G401 (cell line): Measurements from ENCODE around the gene FRMPD1. TPM values are rescaled to one million over a fixed set of nuclear protein-coding genes. Genes with fewer than 3 reads are reported as not detected.
"Not testable (repeated sequence)": the region's sequence is repeated elsewhere in the genome, so short reads cannot be mapped to it uniquely, and the experiment has no call there.

Experiments used
- DNase-seq: peaks from one replicate; pipeline ENCODE4 v3.0.0-alpha.2; 2015; ENCODE audit warnings: low spot score
- in situ Hi-C: cut with HindIII; loops from 2 replicates; pipeline ENCODE4 v1.10.0; 2016; ENCODE audit warnings: low sequenced_read_pairs, mixed read lengths
- total RNA-seq: library from RNA; depleted of rRNA; stranded (reverse); fragments of >200 nt; shearing (Covaris generic); gene quantifications from 2 replicates; pipeline ENCODE4 v1.2.3, GENCODE V29; 2014

The FRMPD1 gene
- total RNA-seq, 1 experiment from 2014 or later: not detected

DNA sequence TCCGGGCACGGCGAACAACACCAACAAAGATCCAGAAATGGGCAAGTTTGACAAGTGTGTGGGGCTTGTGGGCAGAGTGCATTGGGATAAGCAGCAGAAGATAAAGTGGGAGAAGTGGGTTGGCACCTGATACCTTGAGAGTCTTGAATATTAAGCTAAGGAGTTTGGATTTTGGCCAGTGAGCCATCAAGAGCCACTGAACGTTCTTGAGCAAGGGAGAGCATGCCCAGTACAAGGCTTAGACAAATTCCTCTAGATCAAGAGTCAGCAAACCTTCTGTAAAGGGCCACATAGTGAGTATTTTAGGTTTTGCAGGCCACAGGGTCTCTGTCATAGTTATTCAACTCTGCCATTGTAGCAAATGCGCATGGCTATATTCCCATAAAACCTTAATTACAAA, 76.3 kb downstream of the FRMPD1 start:
- in situ Hi-C loops: no loop called here
- DNase-seq: no peak

DNA sequence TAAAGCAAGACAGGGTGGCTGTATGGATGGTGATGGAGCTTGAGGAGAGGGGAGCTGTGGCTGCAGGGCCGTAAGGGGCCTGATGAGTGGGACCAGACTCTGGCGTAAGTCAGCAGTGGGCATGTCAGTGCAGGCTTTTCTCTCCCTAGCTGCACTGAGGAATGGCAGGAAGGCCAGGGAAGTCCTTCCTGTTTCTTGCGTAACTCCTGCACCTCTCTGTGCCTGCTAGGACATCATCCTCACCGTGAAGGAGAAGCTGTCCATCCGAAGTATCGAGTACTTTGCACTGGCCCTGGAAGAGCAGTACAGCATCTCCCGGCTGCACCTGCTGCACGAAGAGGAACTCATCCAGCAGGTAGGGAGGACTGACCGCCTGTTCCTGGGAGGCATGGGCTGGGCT, 78.7 kb downstream of the FRMPD1 start:
- in situ Hi-C loops: no loop called here
- no peak for DNase-seq

DNA sequence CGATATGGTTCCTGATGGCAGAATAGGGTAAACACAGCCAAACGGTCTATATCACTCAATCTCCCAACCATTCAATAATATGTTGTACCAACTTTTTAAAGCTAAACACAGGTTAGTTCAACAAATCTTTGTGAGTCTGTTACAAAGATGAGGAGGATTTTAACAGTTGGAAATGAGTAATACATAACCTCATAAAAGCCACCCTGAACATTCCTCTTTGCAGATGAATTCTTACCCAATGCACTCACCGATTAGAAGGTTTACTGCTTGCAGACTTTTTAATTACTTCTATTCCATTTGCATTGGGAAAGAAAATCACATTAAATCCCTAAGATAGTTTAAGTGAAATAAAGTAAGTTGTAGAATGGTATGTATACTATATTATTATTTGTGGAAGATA, 79.5 kb downstream of the FRMPD1 start:
- in situ Hi-C loops: no loop called here
- DNase-seq: no peak

DNA sequence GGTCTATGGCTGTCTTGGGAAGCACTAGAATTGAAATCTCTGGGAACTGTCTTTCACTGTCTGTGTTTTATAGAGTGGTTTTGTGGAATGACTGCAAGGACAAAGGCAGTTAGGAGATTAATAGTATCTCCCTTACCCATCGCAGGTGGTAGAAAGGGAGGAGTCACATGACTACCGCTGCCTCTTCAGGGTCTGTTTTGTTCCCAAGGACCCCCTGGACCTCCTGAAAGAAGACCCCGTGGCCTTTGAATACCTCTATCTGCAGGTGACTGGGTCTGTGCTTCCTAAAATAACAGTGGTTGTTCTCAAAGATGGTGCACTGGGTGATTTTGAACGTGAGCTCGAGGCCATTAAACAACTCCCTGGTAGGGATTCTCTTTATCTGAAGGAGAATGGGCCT, 80.1 kb downstream of the FRMPD1 start:
- in situ Hi-C loops: no loop called here
- DNase-seq: no peak

DNA sequence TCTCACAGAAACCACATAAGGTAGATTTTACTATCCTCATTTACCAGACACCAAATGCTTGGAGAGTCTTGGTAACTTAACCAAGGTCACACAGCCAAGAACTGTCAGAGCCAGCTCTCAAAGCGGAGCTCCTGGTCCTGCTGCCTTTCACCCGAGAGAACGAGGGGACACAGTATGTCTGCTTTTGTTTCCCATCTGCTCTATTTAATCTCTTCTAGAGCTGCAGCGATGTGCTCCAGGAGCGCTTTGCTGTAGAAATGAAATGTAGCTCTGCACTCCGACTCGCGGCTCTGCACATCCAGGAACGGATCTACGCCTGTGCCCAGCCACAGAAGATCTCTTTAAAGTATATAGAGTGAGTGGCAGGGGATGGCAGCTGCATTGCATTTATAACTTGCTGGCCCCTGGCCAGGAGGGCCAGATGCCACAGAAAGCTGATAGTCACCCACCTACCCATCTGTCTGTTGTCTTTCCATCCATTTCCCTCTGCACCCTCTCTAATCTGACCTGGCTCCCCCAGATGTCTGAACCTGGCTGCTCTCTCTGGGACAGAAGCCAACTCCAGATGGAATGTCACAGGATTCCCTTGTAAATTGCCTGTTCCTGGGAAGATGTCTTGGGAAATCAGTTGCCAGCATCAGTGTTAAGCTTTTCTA, 81.5 kb downstream of the FRMPD1 start:
- peak; percentile 68 for DNase-seq
- in situ Hi-C loops: no loop called here

DNA sequence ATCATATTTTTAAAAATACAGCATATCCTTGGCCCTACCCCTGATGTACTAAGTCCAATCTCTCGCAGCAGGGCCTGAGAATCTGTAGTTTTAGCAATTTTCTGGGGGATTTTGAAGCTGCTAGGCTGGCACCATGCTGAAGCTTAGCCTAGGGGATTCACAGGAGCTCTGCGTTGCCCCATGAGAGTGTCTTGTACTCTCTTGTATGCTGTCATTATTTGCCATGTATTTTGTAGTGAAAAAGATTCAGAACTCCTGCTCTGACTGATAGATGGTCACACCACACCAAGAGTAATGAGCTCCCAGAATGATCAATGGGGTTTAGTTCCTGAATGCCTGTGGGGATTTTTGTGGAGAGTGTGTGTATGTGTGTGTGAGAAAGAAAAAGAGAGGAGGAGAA, 82.2 kb downstream of the FRMPD1 start:
- in situ Hi-C loops: no loop called here
- DNase-seq: no peak

DNA sequence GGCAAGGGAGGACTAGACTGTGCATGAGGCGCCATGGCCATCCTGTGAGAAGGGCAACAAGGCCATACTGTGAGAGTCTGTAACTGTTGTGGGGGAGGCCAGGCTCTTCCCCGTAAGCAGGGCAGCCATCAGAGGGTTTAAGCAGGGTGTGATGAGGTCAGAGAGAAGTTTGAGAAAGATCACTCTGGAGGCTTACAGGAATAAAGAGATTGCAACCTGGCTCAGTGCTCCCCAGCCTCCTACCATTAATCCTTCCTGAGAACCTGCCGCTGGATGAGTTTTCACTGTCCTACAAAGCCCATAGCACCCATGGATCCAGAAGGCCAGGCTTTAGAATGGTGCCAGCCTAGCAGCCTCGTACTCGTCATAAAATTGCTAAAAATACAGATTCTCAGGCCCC, 88.5 kb downstream of the FRMPD1 start:
- in situ Hi-C loops: no loop called here
- DNase-seq: no peak

DNA sequence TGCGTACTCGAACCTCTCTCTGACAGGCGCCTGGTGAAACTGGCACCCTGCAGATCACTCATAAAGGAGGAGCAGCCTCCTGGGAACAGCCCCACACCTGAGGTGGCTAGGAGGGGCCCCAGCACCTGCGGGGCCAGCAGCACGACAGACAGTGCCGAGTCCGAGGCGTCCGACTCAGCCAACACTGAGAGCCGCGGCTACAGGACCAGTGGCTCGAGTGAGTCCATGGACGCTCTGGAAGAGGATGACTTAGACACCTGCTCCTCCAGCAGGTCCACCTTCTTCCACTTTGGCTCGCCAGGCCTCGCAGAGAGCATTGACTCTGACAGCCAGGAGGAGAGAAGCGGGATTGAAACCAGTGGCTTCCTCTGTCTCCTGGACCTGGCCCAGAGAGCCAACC, 89.4 kb downstream of the FRMPD1 start:
- in situ Hi-C loops: no loop called here

DNA sequence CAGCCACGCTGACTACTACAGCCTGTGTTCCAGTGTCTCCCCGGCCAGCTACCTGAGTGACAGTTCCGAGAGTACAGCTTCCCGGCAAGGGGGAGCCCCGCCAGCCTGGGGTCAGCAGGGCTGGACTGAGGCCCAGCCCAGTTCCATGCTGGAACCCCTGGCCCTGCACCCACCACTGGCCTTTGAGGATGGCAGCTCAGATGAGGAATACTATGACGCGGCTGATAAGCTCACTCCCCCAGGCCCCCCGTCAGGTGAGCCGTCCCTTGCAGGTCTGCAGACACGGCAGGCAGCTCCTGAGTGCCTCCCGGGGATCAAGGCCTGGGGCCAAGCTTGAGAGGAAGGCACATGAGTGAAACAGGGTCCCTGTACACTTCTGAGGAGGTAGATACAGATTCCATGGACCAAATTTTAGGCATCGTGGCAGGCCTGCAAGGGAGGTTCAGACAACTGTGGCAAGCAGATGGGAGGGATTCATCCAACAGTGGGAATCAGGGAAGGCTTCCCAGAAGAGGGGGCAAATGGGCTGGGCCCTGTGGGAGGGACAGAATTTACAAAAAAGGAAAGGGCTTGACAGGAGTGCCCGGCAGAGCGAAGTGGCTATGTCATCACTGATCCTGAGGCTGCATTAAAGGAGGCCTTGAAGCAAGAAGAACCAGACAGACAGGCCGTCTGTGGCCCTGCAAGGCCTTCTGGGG, 90.0 kb downstream of the FRMPD1 start:
- in situ Hi-C loops: no loop called here
- no peak for DNase-seq

More for the DNA sequence above, 89.4 kb downstream of the FRMPD1 start:
- DNase-seq: no peak

DNA sequence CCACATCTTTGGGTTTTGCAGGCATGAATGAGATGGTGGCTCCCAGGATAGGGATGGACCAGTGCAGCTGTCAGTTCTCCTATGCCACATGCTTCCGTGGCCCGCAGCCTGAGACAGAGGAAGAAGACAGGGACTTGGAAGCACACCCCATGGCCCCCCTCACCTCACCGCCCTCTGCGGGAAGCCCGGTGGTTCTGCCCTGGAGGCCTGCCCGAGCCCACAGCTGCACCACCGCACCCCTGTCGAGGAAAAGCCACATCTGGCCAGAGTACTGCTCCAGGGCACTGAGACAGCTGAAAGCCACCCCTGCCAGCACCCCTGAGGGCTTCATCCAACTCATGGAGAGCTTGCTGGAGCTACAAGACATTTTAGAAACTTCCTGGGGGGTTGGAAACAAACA, 95.2 kb downstream of the FRMPD1 start:
- no peak for DNase-seq
- in situ Hi-C loops: no loop called here

DNA sequence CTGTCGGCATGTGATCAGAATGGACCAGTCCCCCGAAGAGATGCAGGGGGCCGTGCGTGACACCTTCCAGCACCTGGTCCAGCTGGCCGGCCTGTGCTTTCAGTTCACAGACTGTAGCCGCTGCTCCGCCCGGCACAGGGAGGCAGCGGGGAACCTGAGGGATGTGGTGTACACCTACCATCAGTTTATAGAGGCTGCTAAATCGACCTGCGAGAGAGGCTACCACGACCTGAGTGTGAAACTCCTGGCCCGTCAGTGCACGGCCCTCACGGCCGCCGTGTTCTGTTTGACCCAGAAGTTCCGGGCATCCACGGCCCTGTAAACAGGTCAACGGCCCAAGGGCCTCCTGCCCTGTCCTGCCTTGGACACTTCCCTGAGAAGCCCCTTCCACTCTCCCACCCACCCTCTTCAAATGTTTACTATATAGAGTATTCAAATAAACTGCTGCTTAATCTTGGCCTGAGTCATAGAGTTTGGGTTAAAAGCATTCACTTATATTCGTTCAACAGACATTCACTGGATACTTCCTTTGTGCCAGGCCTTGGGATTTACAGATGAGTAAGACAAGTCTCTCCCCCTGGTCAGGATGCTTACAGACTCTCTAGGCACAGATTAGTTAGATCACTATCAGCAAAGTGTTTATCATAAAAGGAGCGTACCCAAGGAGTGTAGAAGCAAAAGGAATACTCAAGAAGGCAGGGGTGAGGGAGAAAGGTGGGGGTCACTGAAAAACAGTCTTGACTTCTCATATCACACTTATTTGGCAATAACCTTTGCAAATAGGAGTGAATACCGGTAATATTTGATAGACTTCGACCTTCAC, 95.9 kb downstream of the FRMPD1 start:
- in situ Hi-C loops: no loop called here
- DNase-seq: no peak

DNA sequence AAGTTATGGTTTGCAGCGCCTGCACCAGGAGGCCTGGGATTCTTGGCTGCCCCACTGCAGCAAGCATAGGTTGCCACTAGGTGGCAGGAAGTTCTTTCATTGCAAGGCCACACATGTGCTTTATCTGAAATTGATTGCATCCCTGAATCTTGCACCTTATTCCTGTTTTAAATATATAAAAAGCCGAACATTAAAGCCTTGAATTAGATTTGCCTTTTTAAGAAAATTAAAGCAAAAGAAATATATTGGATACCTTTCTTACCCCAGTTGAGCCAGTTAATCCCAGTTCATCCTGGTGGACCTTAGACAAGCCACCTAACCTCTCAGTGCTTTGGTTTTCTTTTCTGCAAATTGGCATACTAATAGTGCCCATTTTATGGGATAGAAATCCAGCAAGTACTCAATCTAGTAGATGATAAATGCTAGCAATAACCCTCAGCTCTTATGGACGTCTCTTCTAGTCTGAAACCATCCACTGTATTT, 96.6 kb downstream of the FRMPD1 start:
- in situ Hi-C loops: no loop called here
- peak; percentile 66 for DNase-seq

DNA sequence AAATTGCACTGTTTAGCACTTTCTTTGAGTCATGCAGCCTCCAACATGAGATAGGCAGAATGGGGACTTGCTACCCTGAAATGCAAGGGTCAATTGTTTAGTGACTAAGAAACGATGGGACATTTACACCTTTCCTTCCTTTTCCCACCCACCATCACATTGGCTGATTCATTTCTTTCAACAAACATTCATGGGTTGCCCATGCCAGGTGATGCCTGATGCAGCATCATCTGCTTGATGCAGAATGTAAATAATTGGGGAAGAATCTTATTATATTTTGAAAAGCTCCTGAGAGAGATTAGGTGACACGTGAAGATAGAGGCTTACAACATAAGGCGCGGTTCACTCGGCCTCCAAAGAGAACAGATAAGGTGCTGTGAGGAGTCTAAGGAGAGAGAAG, 98.4 kb downstream of the FRMPD1 start:
- in situ Hi-C loops: no loop called here
- DNase-seq: no peak

DNA sequence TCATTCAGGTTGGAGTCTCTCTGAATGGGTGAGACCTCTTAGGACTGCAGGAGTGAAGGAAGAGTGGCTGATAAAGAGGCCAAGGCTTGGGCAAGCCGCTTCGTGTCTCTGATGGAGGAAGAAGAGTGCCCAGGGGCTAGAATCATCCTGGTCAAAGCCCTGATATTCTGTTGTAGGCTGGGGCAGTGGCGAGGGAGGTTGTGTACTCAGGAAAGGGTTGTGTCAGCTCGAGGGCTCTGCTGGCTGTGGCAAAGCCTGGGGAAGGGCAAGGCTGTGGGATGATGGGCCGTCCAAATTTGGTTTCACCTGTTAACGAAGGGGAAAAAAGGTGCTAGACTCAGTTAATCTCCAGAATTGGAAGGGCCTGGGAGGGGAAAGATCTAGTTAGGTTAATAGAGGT, 100.4 kb downstream of the FRMPD1 start:
- in situ Hi-C loops: no loop called here
- DNase-seq: no peak

DNA sequence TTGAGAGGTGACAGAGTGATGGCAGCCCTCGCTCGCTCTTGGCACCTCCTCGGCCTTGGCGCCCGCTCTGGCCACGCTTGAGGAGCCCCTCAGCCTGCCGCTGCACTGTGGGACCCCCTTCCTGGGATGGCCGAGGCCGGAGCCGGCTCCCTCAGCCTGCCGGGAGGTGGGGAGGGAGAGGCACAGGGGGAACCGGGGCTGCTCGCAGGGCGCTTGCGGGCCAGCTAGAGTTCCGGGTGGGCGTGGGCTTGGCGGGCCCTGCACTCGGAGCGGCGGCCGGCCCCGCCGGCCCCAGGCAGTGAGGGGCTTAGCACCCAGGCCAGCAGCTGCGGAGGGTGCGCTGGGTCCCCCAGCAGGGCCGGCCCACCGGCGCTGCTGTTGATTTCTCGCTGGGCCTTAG, 101.0 kb downstream of the FRMPD1 start:
- in situ Hi-C loops, DNase-seq: not testable (repeated sequence)

DNA sequence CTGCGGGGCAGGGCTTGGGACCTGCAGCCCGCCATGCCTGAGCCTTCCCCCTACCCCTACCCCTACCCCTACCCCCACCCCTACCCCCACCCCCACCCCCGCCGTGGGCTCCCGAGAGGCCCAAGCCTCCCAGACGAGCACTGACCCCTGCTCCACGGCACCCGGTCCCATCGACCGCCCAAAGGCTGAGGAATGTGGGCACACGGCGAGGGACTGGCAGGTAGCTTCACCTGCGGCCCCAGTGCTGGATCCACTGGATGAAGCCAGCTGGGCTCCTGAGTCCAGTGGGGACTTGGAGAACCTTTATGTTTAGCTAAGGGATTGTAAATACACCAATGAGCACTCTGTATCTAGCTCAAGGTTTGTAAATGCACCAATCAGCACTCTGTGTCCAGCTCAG, 101.4 kb downstream of the FRMPD1 start:
- in situ Hi-C loops, DNase-seq: not testable (repeated sequence)

DNA sequence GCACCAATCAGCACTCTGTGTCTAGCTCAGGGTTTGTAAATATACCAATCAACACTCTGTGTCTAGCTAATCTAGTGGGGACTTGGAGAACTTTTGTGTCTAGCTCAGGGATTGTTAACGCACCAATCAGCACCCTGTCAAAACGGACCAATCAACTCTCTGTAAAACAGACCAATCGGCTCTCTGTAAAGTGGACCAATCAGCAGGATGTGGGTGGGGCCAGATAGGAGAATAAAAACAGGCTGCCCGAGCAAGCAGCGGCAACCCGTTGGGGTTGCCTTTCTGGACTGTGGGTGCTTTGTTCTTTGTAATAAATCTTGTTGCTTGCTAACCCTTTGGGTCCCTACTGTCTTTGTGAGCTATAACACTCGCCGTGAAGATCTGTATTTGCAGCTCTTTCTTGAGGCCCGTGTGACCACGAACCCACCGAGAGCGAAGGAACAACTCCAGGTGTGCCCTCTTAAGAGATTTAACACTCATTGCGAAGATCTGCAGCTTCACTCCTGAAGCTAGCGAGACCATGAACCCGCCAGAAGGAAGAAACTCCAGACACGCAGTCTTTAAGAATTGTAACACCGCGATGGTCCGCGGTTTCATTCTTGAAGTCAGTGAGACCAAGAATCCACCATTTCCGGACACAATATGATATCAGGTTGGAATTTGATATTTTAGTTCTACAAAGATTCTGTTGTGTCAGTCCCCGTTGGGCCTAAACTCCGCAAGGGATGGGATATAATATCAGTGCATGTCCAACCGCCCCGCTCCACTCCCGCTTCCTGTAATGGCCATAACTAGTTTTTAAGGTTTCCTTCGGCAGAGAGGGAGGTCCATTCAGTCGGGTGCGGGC, 102.1 kb downstream of the FRMPD1 start:
- no peak for DNase-seq
- in situ Hi-C loops: no loop called here

DNA sequence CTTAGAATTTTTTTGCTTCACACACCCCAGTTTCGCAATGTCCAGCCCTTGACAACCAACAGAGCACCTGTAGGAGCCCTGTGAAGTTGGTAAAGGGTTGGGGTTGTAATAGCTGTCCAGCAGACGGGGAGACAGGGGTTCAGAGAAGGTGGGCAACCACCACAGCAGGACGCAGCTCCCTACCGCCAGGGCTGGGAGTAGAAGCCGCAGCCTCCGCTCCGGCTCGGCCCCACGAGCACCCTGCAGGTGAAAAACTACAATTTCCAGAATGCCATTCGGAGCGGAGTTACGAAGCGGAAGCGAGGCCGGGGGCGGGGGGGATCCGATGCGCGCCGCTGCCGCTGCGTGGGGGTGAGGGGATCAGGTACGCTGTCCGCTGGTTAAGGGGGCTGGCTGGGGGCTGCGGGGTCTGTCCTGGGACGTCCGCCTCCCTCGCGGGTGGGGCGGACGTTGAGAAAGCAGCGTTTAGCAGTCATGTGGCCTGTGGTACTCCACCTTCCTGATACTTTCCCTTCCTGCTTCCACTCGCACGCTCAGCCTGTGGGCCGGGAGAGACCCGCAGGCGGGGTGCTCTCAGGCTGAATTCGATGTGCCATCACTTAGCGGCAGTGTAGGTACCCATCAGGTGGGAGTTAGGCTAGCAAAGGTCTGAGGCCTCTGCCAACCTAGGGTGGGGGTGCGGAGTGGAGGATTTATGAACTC, 102.9 kb downstream of the FRMPD1 start, which contains the start of gene TRMT10B:
Gene TRMT10B, plus strand, starts transcription at position 317 of the 702 bp plus-strand sequence. CDS start 8,127 bp downstream, outside the sequence.
- peak; percentile 79 for DNase-seq
- in situ Hi-C loops: no loop called here

DNA sequence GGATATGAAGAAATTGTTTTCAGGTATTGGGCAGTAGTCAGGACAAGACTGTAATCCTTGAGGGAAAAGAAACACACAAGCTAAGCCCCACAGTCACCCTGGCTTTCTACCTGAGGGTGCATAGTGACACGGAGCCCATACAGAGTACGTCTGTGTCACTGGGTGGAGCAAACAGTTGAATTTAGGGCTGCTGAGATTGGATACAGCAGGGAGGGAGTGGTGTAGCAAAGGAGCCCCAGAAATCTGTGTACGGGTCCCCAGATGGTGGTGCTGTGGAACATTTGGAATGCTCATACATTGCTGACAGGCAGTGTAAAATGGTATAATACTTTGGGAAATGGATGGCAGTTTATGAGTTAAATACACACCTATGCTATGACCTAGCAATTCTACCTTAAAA, 108.0 kb downstream of the FRMPD1 start:
- in situ Hi-C loops: no loop called here
- DNase-seq: no peak
